HepG2 (cell line): ENCODE data around the gene SDR39U1. TPM values are rescaled to one million over a fixed set of nuclear protein-coding genes. Genes with fewer than 3 reads are reported as not detected.

Experiments
- ATAC-seq: fragments of 200-7000 bp; cut with Tn5 transposase; 3 replicates; pipeline ENCODE4 v1.9.1; 2020; ENCODE audit warnings: mild to moderate bottlenecking, moderate library complexity
- BruUV-seq: library from RNA; stranded (reverse); fragments of 400-500 nt; replicated peaks from 2 replicates; lab custom pipeline; 2021; lab: Mats Ljungman, UMichigan
- CTCF ChIA-PET: fragments of 300-600 bp; formaldehyde crosslinking; extraction: SDS; loops from one replicate; lab custom pipeline; 2021; ENCODE audit warnings: low total read pairs, inconsistent platforms, low intra/inter-chr PET ratio; lab: Yijun Ruan, JAX
- POLR2A ChIA-PET: fragments of 350-600 bp; sonication (Branson Sonifier 250); formaldehyde crosslinking; loops from one replicate; lab custom pipeline; 2020; ENCODE audit warnings: antibody characterized with exemption, inconsistent platforms; lab: Yijun Ruan, JAX
- DNase-seq: peaks from one replicate; pipeline ENCODE4 v3.0.0-alpha.2; 2015; ENCODE audit warnings: low spot score
- FAIRE-seq: peaks from 3 replicates; lab custom pipeline; 2011; peaks lifted over from hg19 to GRCh38; lab: Jason Lieb, UNC
- H2AFZ ChIP-seq: one replicate; pipeline ENCODE4 v1.6.1; 2011; ENCODE audit warnings: low read length, inconsistent platforms
- H3K27ac ChIP-seq: fragments of 300-600 bp; 3 replicates; pipeline ENCODE4 v1.8.0; 2011; ENCODE audit warnings: mixed run types, mild to moderate bottlenecking, mixed read lengths, low read length, inconsistent platforms; ENCODE audit not compliant: insufficient read depth; ENCODE audit errors: extremely low read length
- H3K27me3 ChIP-seq, 2 experiments: fragments of 200-600 bp in 1 of 2; 2 replicates in 1 of 2; 3 replicates in 1 of 2; pipeline versions ENCODE4 v1.6.0 to v1.8.0; 2011; ENCODE audit warnings: low read length in 2 of 2, mild to moderate bottlenecking in 2 of 2, moderate library complexity in 2 of 2, inconsistent platforms in 1 of 2; ENCODE audit not compliant: insufficient read depth in 2 of 2, control insufficient read depth in 1 of 2
- H3K36me3 ChIP-seq, 2 experiments: fragments of 200-600 bp in 1 of 2; replicated peaks in 1 of 2; 2 replicates in 1 of 2; 3 replicates in 1 of 2; pipeline versions ENCODE4 v1.5.1 to v1.8.0; 2011; ENCODE audit warnings: low read length in 2 of 2, inconsistent platforms in 1 of 2; ENCODE audit not compliant: insufficient read depth in 2 of 2, control insufficient read depth in 1 of 2
- H3K4me1 ChIP-seq: 2 replicates; pipeline ENCODE4 v1.5.1; 2012; ENCODE audit warnings: low read length, inconsistent platforms; ENCODE audit not compliant: insufficient read depth
- H3K4me2 ChIP-seq: 2 replicates; pipeline ENCODE4 v1.6.0; 2011; ENCODE audit warnings: low read depth, low read length, inconsistent platforms
- H3K4me3 ChIP-seq, 3 experiments: fragments of 200-600 bp in 1 of 3; sonication (generic), shearing (Covaris generic) in 1 of 3; replicated peaks in 1 of 3; 2 replicates each; pipeline ENCODE4 v1.5.1; 2011 to 2016; ENCODE audit warnings: low read length in 3 of 3, inconsistent platforms in 2 of 3, low read depth in 2 of 3, mild to moderate bottlenecking in 2 of 3, control low read depth in 1 of 3, mixed read lengths in 1 of 3; ENCODE audit not compliant: insufficient read depth in 1 of 3
- H3K79me2 ChIP-seq: one replicate; pipeline ENCODE4 v1.6.1; 2011; ENCODE audit warnings: low read length, inconsistent platforms; ENCODE audit not compliant: insufficient read depth
- H3K9ac ChIP-seq: 2 replicates; pipeline ENCODE4 v1.6.0; 2011; ENCODE audit warnings: mild to moderate bottlenecking, low read depth, low read length, inconsistent platforms; ENCODE audit not compliant: insufficient read depth
- H3K9me3 ChIP-seq: 2 replicates; pipeline ENCODE4 v1.5.1; 2012; ENCODE audit warnings: mild to moderate bottlenecking, low read length
- H4K20me1 ChIP-seq: 2 replicates; pipeline ENCODE4 v1.6.0; 2011; ENCODE audit warnings: inconsistent platforms, mild to moderate bottlenecking, low read length, moderate library complexity; ENCODE audit not compliant: insufficient read depth
- ATF5 ChIP-seq: sonication (generic); formaldehyde crosslinking; IDR thresholded peaks from 2 replicates; pipeline ENCODE4 v1.4.0; 2020; ENCODE audit warnings: mild to moderate bottlenecking, low read depth, missing genetic modification reagents
- CREM ChIP-seq, 2 experiments: sonication (generic) in 1 of 2; formaldehyde crosslinking in 1 of 2; IDR thresholded peaks; 2 replicates each; pipeline versions ENCODE4 v1.4.0 to v1.6.1; 2016 to 2020; ENCODE audit warnings: antibody characterized with exemption in 1 of 2, mild to moderate bottlenecking in 1 of 2, missing genetic modification reagents in 1 of 2
- FLYWCH1 ChIP-seq: sonication (generic); formaldehyde crosslinking; IDR thresholded peaks from 2 replicates; pipeline ENCODE4 v1.8.1; 2023; ENCODE audit warnings: mild to moderate bottlenecking, missing genetic modification reagents
- FOXP1 ChIP-seq, 2 experiments: fragments of 450-650 bp in 1 of 2; IDR thresholded peaks; 2 replicates each; pipeline ENCODE4 v1.6.1; 2017 to 2018; ENCODE audit warnings: antibody characterized with exemption in 1 of 2
- HES4 ChIP-seq: sonication (generic); formaldehyde crosslinking; IDR thresholded peaks from 2 replicates; pipeline ENCODE4 v1.9.0; 2021; ENCODE audit warnings: mild to moderate bottlenecking, missing genetic modification reagents, borderline replicate concordance
- HNRNPLL ChIP-seq: fragments of 200-400 bp; formaldehyde crosslinking; IDR thresholded peaks from 2 replicates; pipeline ENCODE4 v1.6.1; 2017; ENCODE audit warnings: mild to moderate bottlenecking, low read depth, low read length; ENCODE audit not compliant: poor library complexity, severe bottlenecking
- NBN ChIP-seq: fragments of 450-650 bp; conservative IDR thresholded peaks from 2 replicates; pipeline ENCODE4 v1.6.1; 2017
- RAD21 ChIP-seq: fragments of 450-650 bp; formaldehyde crosslinking; IDR thresholded peaks from 2 replicates; pipeline ENCODE4 v1.5.0; 2020; ENCODE audit warnings: mild to moderate bottlenecking
- RFXAP ChIP-seq: sonication (generic); formaldehyde crosslinking; IDR thresholded peaks from 2 replicates; pipeline ENCODE4 v1.4.0; 2020; ENCODE audit warnings: missing genetic modification reagents, borderline replicate concordance
- SRSF9 ChIP-seq: fragments of 200-400 bp; formaldehyde crosslinking; IDR thresholded peaks from 2 replicates; pipeline ENCODE4 v1.6.1; 2018; ENCODE audit warnings: borderline replicate concordance, mild to moderate bottlenecking, low read depth, low read length; ENCODE audit not compliant: insufficient read depth, poor library complexity, severe bottlenecking
- ZNF3 ChIP-seq: IDR thresholded peaks from 2 replicates; pipeline ENCODE4 v1.7.0; 2017; ENCODE audit warnings: inconsistent platforms
- ZNF451 ChIP-seq: sonication (generic); formaldehyde crosslinking; IDR thresholded peaks from 2 replicates; pipeline ENCODE4 v1.5.0; 2020; ENCODE audit warnings: mild to moderate bottlenecking, missing genetic modification reagents
- ZNF605 ChIP-seq: sonication (generic); formaldehyde crosslinking; IDR thresholded peaks from 2 replicates; pipeline ENCODE4 v1.8.0; 2022; ENCODE audit warnings: mild to moderate bottlenecking, missing genetic modification reagents
- ZNF652 ChIP-seq: IDR thresholded peaks from 2 replicates; pipeline ENCODE4 v1.6.1; 2016; ENCODE audit warnings: low read depth, borderline replicate concordance
- WGBS: methylation state at CpG from one replicate; pipeline ENCODE4 v1.1.6; 2017; ENCODE audit warnings: low lambda C conversion rate; 5-methylcytosine and 5-hydroxymethylcytosine counted together
- in situ Hi-C: cut with HindIII; loops from 2 replicates; pipeline ENCODE4 v1.10.0; 2017; ENCODE audit warnings: low pct_unique_long_range_greater_than_20kb; ENCODE audit not compliant: extremely low pct_ligation_motif_present
- intact Hi-C: fragments of 100-400 bp; cut with micrococcal nuclease; formaldehyde crosslinking; loops from one replicate; pipeline ENCODE4 v1.10.0; 2022; ENCODE audit not compliant: unreplicated experiment
- polyA plus RNA-seq, 8 experiments: library from polyadenylated mRNA; depleted of rRNA in 3 of 8; stranded (reverse) in 7 of 8; unstranded in 1 of 8; fragments of >200 nt; fragmentation: Illumina TruSeq in 4 of 8; extraction: Trizol in 4 of 8; gene quantifications; 2 replicates each; pipeline versions ENCODE4 v1.2.1 to v1.2.3, GENCODE V29; 2011 to 2016; ENCODE audit warnings: low read depth in 4 of 8, missing spikeins in 1 of 8, mixed read lengths in 1 of 8; ENCODE audit not compliant: insufficient read depth in 1 of 8
- total RNA-seq, 5 experiments: library from RNA; depleted of rRNA; stranded (reverse); fragments of >200 nt; fragmentation: Illumina TruSeq; extraction: Trizol; gene quantifications; 2 replicates each; pipeline ENCODE4 v1.2.3, GENCODE V29; 2016; ENCODE audit warnings: low read depth in 1 of 5
- TF ChIP-seq, protein P1 (sequence below): sonication (generic); formaldehyde crosslinking; IDR thresholded peaks from 2 replicates; pipeline ENCODE4 v1.5.1; 2020; ENCODE audit warnings: mild to moderate bottlenecking, missing genetic modification reagents, moderate library complexity

Gene SDR39U1
- total and polyA plus RNA-seq, 2 of the 13 experiments (the other 11 are each of a cell fraction or from before 2014, with no cell fraction given) = 34.4 to 129 TPM

GRCh38 chr14:24417832-24418491 is 24.6 kb downstream of the SDR39U1 start:
- BruUV-seq = no TSS peak

GRCh38 chr14:24416932-24417619 is 25.5 kb downstream of the SDR39U1 start:
- Histone ChIP-seq H3K27me3 (peaks cover 0 to 7% of the 10 kb centered on the region in 2 experiments; a peak in 1 of 5 replicates), H3K36me3 (no peaks in the 10 kb centered on the region), H3K9me3 (no peaks in the 10 kb centered on the region), H3K4me1 (no peaks in the 10 kb centered on the region), H2AFZ (no peak overlapping the region), H3K4me2 (no peak overlapping the region), H3K79me2 (no peaks in the 10 kb centered on the region), H4K20me1 (no peaks in the 10 kb centered on the region), H3K9ac (no peak overlapping the region), H3K4me3 (no peak overlapping the region), H3K27ac (no peak overlapping the region)
- FAIRE-seq (no peak), ATAC-seq (no peak; the same call in 2 of the 3 replicates), DNase-seq (no peak)
- BruUV-seq = TSS peak; percentile 39
- in situ Hi-C loops = no loop called here
- 64% methylated on average over 16 of the region's 16 CpGs for WGBS
- intact Hi-C loops = no loop called here
- CTCF ChIA-PET = no interaction called here
- POLR2A ChIA-PET = interaction anchor here (2.3 to 6.6 kb wide), 2 partner anchors 7 to 14 kb away, joined by 6 to 46 read pairs; partner anchors contain the start of genes CBLN3 and KHNYN
- TF ChIP-seq NBN (no peak), ZNF652 (CRISPR knock-in tag) (no peak), ATF5 (CRISPR knock-in tag) (no peak), FOXP1 (IDR thresholded peaks at IDR 0.05) (no peak), FOXP1 (CRISPR knock-in tag; IDR thresholded peaks at IDR 0.05) (no peak), FLYWCH1 (0 out of 2 replicates have a peak, but pooled peaks have one; percentile 51), ZNF3 (CRISPR knock-in tag) (no peak), RAD21 (CRISPR knock-in tag) (no peak), ZNF605 (CRISPR knock-in tag) (no peak), RFXAP (no peak)
- TF ChIP-seq, protein P1, sequence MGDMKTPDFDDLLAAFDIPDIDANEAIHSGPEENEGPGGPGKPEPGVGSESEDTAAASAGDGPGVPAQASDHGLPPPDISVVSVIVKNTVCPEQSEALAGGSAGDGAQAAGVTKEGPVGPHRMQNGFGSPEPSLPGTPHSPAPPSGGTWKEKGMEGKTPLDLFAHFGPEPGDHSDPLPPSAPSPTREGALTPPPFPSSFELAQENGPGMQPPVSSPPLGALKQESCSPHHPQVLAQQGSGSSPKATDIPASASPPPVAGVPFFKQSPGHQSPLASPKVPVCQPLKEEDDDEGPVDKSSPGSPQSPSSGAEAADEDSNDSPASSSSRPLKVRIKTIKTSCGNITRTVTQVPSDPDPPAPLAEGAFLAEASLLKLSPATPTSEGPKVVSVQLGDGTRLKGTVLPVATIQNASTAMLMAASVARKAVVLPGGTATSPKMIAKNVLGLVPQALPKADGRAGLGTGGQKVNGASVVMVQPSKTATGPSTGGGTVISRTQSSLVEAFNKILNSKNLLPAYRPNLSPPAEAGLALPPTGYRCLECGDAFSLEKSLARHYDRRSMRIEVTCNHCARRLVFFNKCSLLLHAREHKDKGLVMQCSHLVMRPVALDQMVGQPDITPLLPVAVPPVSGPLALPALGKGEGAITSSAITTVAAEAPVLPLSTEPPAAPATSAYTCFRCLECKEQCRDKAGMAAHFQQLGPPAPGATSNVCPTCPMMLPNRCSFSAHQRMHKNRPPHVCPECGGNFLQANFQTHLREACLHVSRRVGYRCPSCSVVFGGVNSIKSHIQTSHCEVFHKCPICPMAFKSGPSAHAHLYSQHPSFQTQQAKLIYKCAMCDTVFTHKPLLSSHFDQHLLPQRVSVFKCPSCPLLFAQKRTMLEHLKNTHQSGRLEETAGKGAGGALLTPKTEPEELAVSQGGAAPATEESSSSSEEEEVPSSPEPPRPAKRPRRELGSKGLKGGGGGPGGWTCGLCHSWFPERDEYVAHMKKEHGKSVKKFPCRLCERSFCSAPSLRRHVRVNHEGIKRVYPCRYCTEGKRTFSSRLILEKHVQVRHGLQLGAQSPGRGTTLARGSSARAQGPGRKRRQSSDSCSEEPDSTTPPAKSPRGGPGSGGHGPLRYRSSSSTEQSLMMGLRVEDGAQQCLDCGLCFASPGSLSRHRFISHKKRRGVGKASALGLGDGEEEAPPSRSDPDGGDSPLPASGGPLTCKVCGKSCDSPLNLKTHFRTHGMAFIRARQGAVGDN = peak; percentile 17

More at GRCh38 chr14:24417832-24418491, 24.6 kb downstream of the SDR39U1 start:
- no peak for TF ChIP-seq ZNF451 (CRISPR knock-in tag)
- TF ChIP-seq HES4 = 0 out of 2 replicates have a peak, but pooled peaks have one; percentile 26
- TF ChIP-seq HNRNPLL = peak; percentile 22
- TF ChIP-seq SRSF9 = no peak
- no peak for TF ChIP-seq CREM (IDR thresholded peaks at IDR 0.05)
- 0 out of 2 replicates have a peak, but pooled peaks have one; percentile 3 for TF ChIP-seq CREM (CRISPR knock-in tag; IDR thresholded peaks at IDR 0.05)
- H3K9ac ChIP-seq = no peak overlapping the region
- H3K9me3 ChIP-seq = no peaks in the 10 kb centered on the region
- DNase-seq = no peak
- no peak overlapping the region for H3K27ac ChIP-seq
- ChIA-PET CTCF (no interaction called here), POLR2A (interaction anchor here (0.9 to 6.6 kb wide), 3 partner anchors 8 to 24 kb away, joined by 4 to 46 read pairs (median 6); partner anchors contain the start of genes CBLN3, KHNYN and SDR39U1)
- no peaks in the 10 kb centered on the region for H3K79me2 ChIP-seq
- no peak overlapping the region for H2AFZ ChIP-seq
- FAIRE-seq = no peak
- intact Hi-C loops = no loop called here
- no peaks in the 10 kb centered on the region for H4K20me1 ChIP-seq
- 44% methylated on average over 6 of the region's 6 CpGs for WGBS
- H3K36me3 ChIP-seq = no peaks in the 10 kb centered on the region
- H3K4me2 ChIP-seq = no peak overlapping the region
- H3K4me1 ChIP-seq = peaks cover 8% of the 10 kb centered on the region
- in situ Hi-C loops = no loop called here
- H3K27me3 ChIP-seq = peaks cover 0 to 7% of the 10 kb centered on the region in 2 experiments; a peak in 1 of 5 replicates
- no peak overlapping the region for H3K4me3 ChIP-seq
- no peak for ATAC-seq
